HCT116 (cell line): Measurements from ENCODE around the gene MYCBP. TPM values are rescaled to one million over a fixed set of nuclear protein-coding genes. Genes with fewer than 3 reads are reported as not detected.

Experiments used
- ATAC-seq: fragments of 200-7000 bp; cut with Tn5 transposase; 2 replicates; pipeline ENCODE4 v1.9.1; 2020; ENCODE audit warnings: mild to moderate bottlenecking, moderate library complexity
- BruUV-seq: library from RNA; stranded (reverse); fragments of 400-500 nt; replicated peaks from 2 replicates; lab custom pipeline; 2021; lab: Mats Ljungman, UMichigan
- CTCF ChIA-PET: fragments of 300-600 bp; sonication (Branson Sonifier 250); formaldehyde crosslinking; loops from one replicate; lab custom pipeline; 2021; ENCODE audit warnings: antibody characterized with exemption; lab: Charles Lee
- POLR2A ChIA-PET: fragments of 300-600, 350-600 bp; sonication (Branson Sonifier 250); formaldehyde crosslinking; loops from one replicate; lab custom pipeline; 2021; ENCODE audit warnings: antibody characterized with exemption; lab: Charles Lee
- RAD21 ChIA-PET, 2 experiments: fragments of 300-600 bp; sonication (Branson Sonifier 250); formaldehyde crosslinking; loops; one replicate each; lab custom pipeline; 2023; ENCODE audit warnings: low total read pairs in 2 of 2; ENCODE audit not compliant: uncharacterized antibody in 2 of 2, unreplicated experiment in 2 of 2, low non-redundant PET in 1 of 2; lab: Charles Lee
- DNase-seq: peaks from one replicate; pipeline ENCODE4 v3.0.0-alpha.2; 2010; ENCODE audit warnings: low read depth, low spot score
- H2AFZ ChIP-seq: fragments of 200-600 bp; shearing (Covaris generic), sonication (generic); 2 replicates; pipeline ENCODE4 v1.6.1; 2017; ENCODE audit warnings: low read depth, mixed run types, mixed read lengths, antibody characterized with exemption, low read length; ENCODE audit not compliant: poor library complexity, severe bottlenecking
- H3K27ac ChIP-seq: 2 replicates; pipeline ENCODE4 v1.5.1; 2012; ENCODE audit warnings: low read depth, low read length
- H3K27me3 ChIP-seq: fragments of 200-600 bp; sonication (generic); 2 replicates; pipeline ENCODE4 v1.6.1; 2016; ENCODE audit warnings: mixed run types, low read length, mixed read lengths; ENCODE audit not compliant: insufficient read depth
- H3K36me3 ChIP-seq, 2 experiments: fragments of 200-500 bp in 1 of 2; fragments of 200-600 bp in 1 of 2; sonication (Bioruptor generic) in 1 of 2; sonication (generic) in 1 of 2; 2 replicates each; pipeline versions ENCODE4 v1.5.1 to v1.6.1; 2014 to 2016; ENCODE audit warnings: low read length in 2 of 2, inconsistent platforms in 1 of 2, mixed read lengths in 1 of 2, mixed run types in 1 of 2; ENCODE audit not compliant: insufficient read depth in 2 of 2, control insufficient read depth in 1 of 2
- H3K4me1 ChIP-seq, 2 experiments: fragments of 200-600 bp in 1 of 2; sonication (generic) in 1 of 2; 2 replicates each; pipeline versions ENCODE4 v1.5.1 to v1.6.1; 2012 to 2017; ENCODE audit warnings: low read length in 2 of 2, inconsistent platforms in 1 of 2, mild to moderate bottlenecking in 1 of 2, mixed read lengths in 1 of 2, mixed run types in 1 of 2, moderate library complexity in 1 of 2; ENCODE audit not compliant: insufficient read depth in 2 of 2, control insufficient read depth in 1 of 2
- H3K4me2 ChIP-seq: fragments of 200-600 bp; sonication (generic); 2 replicates; pipeline ENCODE4 v1.6.1; 2017; ENCODE audit warnings: mixed run types, low read length, mixed read lengths
- H3K4me3 ChIP-seq, 2 experiments: fragments of 200-600 bp in 1 of 2; sonication (generic) in 1 of 2; replicated peaks in 1 of 2; 2 replicates each; pipeline ENCODE4 v1.5.1; 2011 to 2016; ENCODE audit warnings: low read length in 2 of 2, control low read depth in 1 of 2, low read depth in 1 of 2, mild to moderate bottlenecking in 1 of 2, mixed read lengths in 1 of 2, mixed run types in 1 of 2
- H3K79me2 ChIP-seq: fragments of 200-600 bp; sonication (generic); 2 replicates; pipeline ENCODE4 v1.6.1; 2017; ENCODE audit warnings: mild to moderate bottlenecking, mixed run types, low read length, moderate library complexity, mixed read lengths; ENCODE audit not compliant: insufficient read depth
- H3K9ac ChIP-seq: fragments of 200-600 bp; sonication (generic); 2 replicates; pipeline ENCODE4 v1.6.1; 2016; ENCODE audit warnings: low read length, mixed read lengths
- H3K9me2 ChIP-seq: fragments of 200-600 bp; sonication (generic), shearing (Covaris generic); 2 replicates; pipeline ENCODE4 v1.6.1; 2017; ENCODE audit warnings: mixed run types, mild to moderate bottlenecking, moderate library complexity; ENCODE audit not compliant: insufficient read depth
- H3K9me3 ChIP-seq, 2 experiments: fragments of 200-500 bp in 1 of 2; fragments of 200-600 bp in 1 of 2; sonication (Bioruptor generic) in 1 of 2; sonication (generic) in 1 of 2; 2 replicates each; pipeline ENCODE4 v1.6.1; 2014 to 2017; ENCODE audit warnings: low read length in 2 of 2, mixed read lengths in 2 of 2, inconsistent platforms in 1 of 2, low read depth in 1 of 2, mild to moderate bottlenecking in 1 of 2, mixed run types in 1 of 2, moderate library complexity in 1 of 2; ENCODE audit not compliant: control insufficient read depth in 1 of 2, insufficient read depth in 1 of 2
- H4K20me1 ChIP-seq: fragments of 200-600 bp; sonication (generic), shearing (Covaris generic); 2 replicates; pipeline ENCODE4 v1.6.1; 2017; ENCODE audit warnings: mixed run types, mild to moderate bottlenecking, moderate library complexity; ENCODE audit not compliant: insufficient read depth
- ELF1 ChIP-seq: IDR thresholded peaks from 2 replicates; pipeline ENCODE4 v1.6.1; 2012; ENCODE audit warnings: low read depth, borderline replicate concordance
- EZH2 ChIP-seq: fragments of 200-600 bp; sonication (generic); IDR thresholded peaks from 2 replicates; pipeline ENCODE4 v1.6.1; 2017; ENCODE audit warnings: antibody characterized with exemption, mixed run types
- EZH2phosphoT487 ChIP-seq: fragments of 200-600 bp; IDR thresholded peaks from 2 replicates; pipeline ENCODE4 v1.6.1; 2018; ENCODE audit warnings: antibody characterized with exemption, borderline replicate concordance
- FOSL1 ChIP-seq: IDR thresholded peaks from 2 replicates; pipeline ENCODE4 v1.6.1; 2012; ENCODE audit warnings: low read depth
- POLR2A ChIP-seq: IDR thresholded peaks from 2 replicates; pipeline ENCODE4 v1.7.0; 2011; ENCODE audit warnings: borderline replicate concordance; ENCODE audit not compliant: insufficient read depth, insufficient read length; ENCODE audit errors: extremely low read depth
- RAD21 ChIP-seq: IDR thresholded peaks from 2 replicates; pipeline ENCODE4 v1.6.1; 2012; ENCODE audit warnings: low read depth, mild to moderate bottlenecking
- SIN3A ChIP-seq: IDR thresholded peaks from 2 replicates; pipeline ENCODE4 v1.6.1; 2012; ENCODE audit warnings: low read depth
- SP1 ChIP-seq: IDR thresholded peaks from 2 replicates; pipeline ENCODE4 v1.6.1; 2012; ENCODE audit warnings: low read depth
- TCF7L2 ChIP-seq: IDR thresholded peaks from 2 replicates; pipeline ENCODE4 v1.7.0; 2011; ENCODE audit warnings: borderline replicate concordance, inconsistent platforms; ENCODE audit not compliant: insufficient read depth, insufficient read length; ENCODE audit errors: extremely low read depth
- intact Hi-C: fragments of 100-400 bp; cut with micrococcal nuclease; formaldehyde crosslinking; loops from 2 replicates; pipeline ENCODE4 v1.10.0; 2022
- total RNA-seq: library from RNA; stranded (reverse); gene quantifications from one replicate; pipeline ENCODE4 v1.2.1, GENCODE V29; 2021; ENCODE audit not compliant: unreplicated experiment
- TF ChIP-seq, protein P1 (sequence below), 3 experiments: fragments of 200-600 bp in 1 of 3; sonication (generic) in 1 of 3; IDR thresholded peaks in 2 of 3; conservative IDR thresholded peaks in 1 of 3; 2 replicates each; pipeline ENCODE4 v1.5.1; 2012 to 2017; ENCODE audit warnings: low read depth in 2 of 3, low read length in 2 of 3, antibody characterized with exemption in 1 of 3, borderline replicate concordance in 1 of 3, control low read depth in 1 of 3, mild to moderate bottlenecking in 1 of 3, mixed read lengths in 1 of 3, mixed run types in 1 of 3, moderate library complexity in 1 of 3; ENCODE audit not compliant: insufficient read depth in 1 of 3
- TF ChIP-seq, protein P2 (sequence below): IDR thresholded peaks from 2 replicates; pipeline ENCODE4 v1.6.1; 2012
- TF ChIP-seq, protein P3 (sequence below): IDR thresholded peaks from 2 replicates; pipeline ENCODE4 v1.6.1; 2011; ENCODE audit warnings: mild to moderate bottlenecking, low read length, moderate library complexity; ENCODE audit not compliant: insufficient replicate concordance; ENCODE audit errors: extremely low read depth
- TF ChIP-seq, protein P4 (sequence below): IDR thresholded peaks from 2 replicates; pipeline ENCODE4 v1.6.1; 2012

MYCBP gene
- total RNA-seq, 1 experiment from 2014 or later = 40.2 TPM

DNA sequence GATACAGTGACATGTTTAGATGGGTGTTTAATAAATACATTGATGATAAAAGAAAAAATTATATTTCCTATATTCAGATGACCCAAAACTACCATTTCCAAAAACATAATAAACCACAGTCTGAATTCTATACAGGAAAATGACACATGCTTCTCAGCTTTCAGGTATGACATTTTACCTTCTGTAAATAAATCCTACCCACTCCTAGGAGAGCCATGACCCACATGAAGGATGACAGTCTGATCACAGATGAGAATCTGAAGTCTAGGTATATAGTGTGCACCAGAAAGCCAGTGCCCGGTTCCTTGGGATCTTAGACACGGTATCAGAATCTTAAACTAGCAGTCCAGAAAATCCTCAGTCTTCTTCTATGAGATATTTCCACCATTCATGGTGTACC lies 11.9 kb upstream of the MYCBP start:
- RAD21 ChIA-PET = no interaction called here
- no peaks in the 10 kb centered on the region for H3K9me3 ChIP-seq
- H3K27ac ChIP-seq = no peak overlapping the region
- no peak overlapping the region for H3K4me3 ChIP-seq
- intact Hi-C loops = no loop called here
- H2AFZ ChIP-seq = no peak overlapping the region
- DNase-seq = no peak
- no peaks in the 10 kb centered on the region for H4K20me1 ChIP-seq
- no peak for TF ChIP-seq RAD21
- no peak overlapping the region for H3K4me2 ChIP-seq
- POLR2A ChIA-PET = no interaction called here
- no peaks in the 10 kb centered on the region for H3K79me2 ChIP-seq
- 0 out of 2 replicates have a peak, but pooled peaks cover 6% of the 10 kb centered on the region for H3K27me3 ChIP-seq
- no peaks in the 10 kb centered on the region for H3K9me2 ChIP-seq
- CTCF ChIA-PET = no interaction called here
- H3K9ac ChIP-seq = no peak overlapping the region
- no peaks in the 10 kb centered on the region for H3K36me3 ChIP-seq
- H3K4me1 ChIP-seq = no peaks in the 10 kb centered on the region
- BruUV-seq = no TSS peak
- ATAC-seq = no peak

DNA sequence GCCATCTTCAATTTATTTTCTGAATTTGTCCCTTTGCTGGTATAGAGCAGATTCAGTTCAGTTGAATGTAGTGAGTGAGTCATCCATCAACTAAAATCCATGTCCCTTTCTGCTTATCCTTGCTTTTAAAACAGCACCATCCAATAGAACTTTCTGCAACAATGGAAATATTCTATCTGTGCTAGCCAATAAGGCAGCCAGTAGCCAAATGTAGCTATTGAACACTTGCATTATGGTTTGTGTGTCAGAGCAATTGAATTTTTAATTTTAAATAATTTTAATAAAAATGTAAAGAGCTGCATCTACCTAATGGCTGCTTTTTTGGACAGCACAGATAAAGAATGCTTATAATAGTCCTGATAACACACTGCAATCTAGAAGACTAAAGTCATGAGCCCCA lies 8.3 kb upstream of the MYCBP start, which contains the start of gene GJA9:
Gene GJA9 (minus strand): TSS at position 101 of the 400 bp plus-strand sequence. CDS start 5,489 bp downstream, outside the sequence.
- Histone ChIP-seq H3K9me2 (no peaks in the 10 kb centered on the region), H3K4me2 (no peak within 1 kb of the TSS), H3K4me3 (no peak within 1 kb of the TSS), H3K4me1 (no peaks in the 10 kb centered on the region), H3K9ac (no peak within 1 kb of the TSS), H3K36me3 (no peaks in the 10 kb centered on the region), H3K27me3 (0 out of 2 replicates have a peak, but pooled peaks cover 2% of the 10 kb centered on the region), H3K9me3 (no peaks in the 10 kb centered on the region), H4K20me1 (no peaks in the 10 kb centered on the region), H3K79me2 (no peaks in the 10 kb centered on the region), H2AFZ (no peak within 1 kb of the TSS), H3K27ac (no peak within 1 kb of the TSS)
- DNase-seq (no peak), ATAC-seq (no peak)
- CTCF ChIA-PET = no interaction called here
- POLR2A ChIA-PET = no interaction called here
- no TSS peak for BruUV-seq
- intact Hi-C loops = no loop called here
- RAD21 ChIA-PET = no interaction called here
- TF ChIP-seq, protein P1, sequence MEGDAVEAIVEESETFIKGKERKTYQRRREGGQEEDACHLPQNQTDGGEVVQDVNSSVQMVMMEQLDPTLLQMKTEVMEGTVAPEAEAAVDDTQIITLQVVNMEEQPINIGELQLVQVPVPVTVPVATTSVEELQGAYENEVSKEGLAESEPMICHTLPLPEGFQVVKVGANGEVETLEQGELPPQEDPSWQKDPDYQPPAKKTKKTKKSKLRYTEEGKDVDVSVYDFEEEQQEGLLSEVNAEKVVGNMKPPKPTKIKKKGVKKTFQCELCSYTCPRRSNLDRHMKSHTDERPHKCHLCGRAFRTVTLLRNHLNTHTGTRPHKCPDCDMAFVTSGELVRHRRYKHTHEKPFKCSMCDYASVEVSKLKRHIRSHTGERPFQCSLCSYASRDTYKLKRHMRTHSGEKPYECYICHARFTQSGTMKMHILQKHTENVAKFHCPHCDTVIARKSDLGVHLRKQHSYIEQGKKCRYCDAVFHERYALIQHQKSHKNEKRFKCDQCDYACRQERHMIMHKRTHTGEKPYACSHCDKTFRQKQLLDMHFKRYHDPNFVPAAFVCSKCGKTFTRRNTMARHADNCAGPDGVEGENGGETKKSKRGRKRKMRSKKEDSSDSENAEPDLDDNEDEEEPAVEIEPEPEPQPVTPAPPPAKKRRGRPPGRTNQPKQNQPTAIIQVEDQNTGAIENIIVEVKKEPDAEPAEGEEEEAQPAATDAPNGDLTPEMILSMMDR (IDR thresholded peaks at IDR 0.05 in 2 of 3, conservative IDR thresholded peaks at IDR 0.05 in 1 of 3; ENCODE audit: borderline replicate concordance in 1 of 3, insufficient read depth in 1 of 3, low read depth in 2 of 3, low read length in 2 of 3) = no peak
- TF ChIP-seq EZH2 (no peak), TCF7L2 (no peak), FOSL1 (no peak), EZH2phosphoT487 (no peak), SP1 (no peak), SIN3A (no peak), ELF1 (no peak), POLR2A (no peak)
- TF ChIP-seq, protein P2, sequence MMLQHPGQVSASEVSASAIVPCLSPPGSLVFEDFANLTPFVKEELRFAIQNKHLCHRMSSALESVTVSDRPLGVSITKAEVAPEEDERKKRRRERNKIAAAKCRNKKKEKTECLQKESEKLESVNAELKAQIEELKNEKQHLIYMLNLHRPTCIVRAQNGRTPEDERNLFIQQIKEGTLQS = no peak
- TF ChIP-seq, protein P3, sequence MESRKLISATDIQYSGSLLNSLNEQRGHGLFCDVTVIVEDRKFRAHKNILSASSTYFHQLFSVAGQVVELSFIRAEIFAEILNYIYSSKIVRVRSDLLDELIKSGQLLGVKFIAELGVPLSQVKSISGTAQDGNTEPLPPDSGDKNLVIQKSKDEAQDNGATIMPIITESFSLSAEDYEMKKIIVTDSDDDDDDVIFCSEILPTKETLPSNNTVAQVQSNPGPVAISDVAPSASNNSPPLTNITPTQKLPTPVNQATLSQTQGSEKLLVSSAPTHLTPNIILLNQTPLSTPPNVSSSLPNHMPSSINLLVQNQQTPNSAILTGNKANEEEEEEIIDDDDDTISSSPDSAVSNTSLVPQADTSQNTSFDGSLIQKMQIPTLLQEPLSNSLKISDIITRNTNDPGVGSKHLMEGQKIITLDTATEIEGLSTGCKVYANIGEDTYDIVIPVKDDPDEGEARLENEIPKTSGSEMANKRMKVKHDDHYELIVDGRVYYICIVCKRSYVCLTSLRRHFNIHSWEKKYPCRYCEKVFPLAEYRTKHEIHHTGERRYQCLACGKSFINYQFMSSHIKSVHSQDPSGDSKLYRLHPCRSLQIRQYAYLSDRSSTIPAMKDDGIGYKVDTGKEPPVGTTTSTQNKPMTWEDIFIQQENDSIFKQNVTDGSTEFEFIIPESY = no peak
- TF ChIP-seq, protein P4, sequence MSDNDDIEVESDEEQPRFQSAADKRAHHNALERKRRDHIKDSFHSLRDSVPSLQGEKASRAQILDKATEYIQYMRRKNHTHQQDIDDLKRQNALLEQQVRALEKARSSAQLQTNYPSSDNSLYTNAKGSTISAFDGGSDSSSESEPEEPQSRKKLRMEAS = no peak
